ENCODE data around the gene CEBPZ.

GRCh38 chr2:37180640-37181039 lies 50.8 kb downstream of the CEBPZ start:
- TF ChIP-seq PTBP1 (IDR thresholded peaks at IDR 0.05; ENCODE audit: low read depth, low read length, poor library complexity, severe bottlenecking) (no peak), ZBTB7A (CRISPR knock-in tag; IDR thresholded peaks at IDR 0.05) (no peak), ZNF788 (CRISPR knock-in tag; IDR thresholded peaks at IDR 0.05; ENCODE audit: borderline replicate concordance) (no peak), KLF13 (CRISPR knock-in tag; IDR thresholded peaks at IDR 0.05) (no peak), ZNF441 (CRISPR knock-in tag; IDR thresholded peaks at IDR 0.05; ENCODE audit: borderline replicate concordance) (no peak), NR2F1 (CRISPR knock-in tag; IDR thresholded peaks at IDR 0.05) (no peak), PCBP2 (optimal IDR thresholded peaks at IDR 0.05; ENCODE audit: low read depth, low read length, poor library complexity, severe bottlenecking) (no peak)
